HCT116 (cell line): ENCODE data around the gene OR13G1. TPM values are rescaled to one million over a fixed set of nuclear protein-coding genes. Genes with fewer than 3 reads are reported as not detected.

ENCODE experiments used
- ATAC-seq: fragments of 200-7000 bp; cut with Tn5 transposase; 2 replicates; pipeline ENCODE4 v1.9.1; 2020; ENCODE audit warnings: mild to moderate bottlenecking, moderate library complexity
- BruUV-seq: library from RNA; stranded (reverse); fragments of 400-500 nt; replicated peaks from 2 replicates; lab custom pipeline; 2021; lab: Mats Ljungman, UMichigan
- CTCF ChIA-PET: fragments of 300-600 bp; sonication (Branson Sonifier 250); formaldehyde crosslinking; loops from one replicate; lab custom pipeline; 2021; ENCODE audit warnings: antibody characterized with exemption; lab: Charles Lee
- POLR2A ChIA-PET: fragments of 300-600, 350-600 bp; sonication (Branson Sonifier 250); formaldehyde crosslinking; loops from one replicate; lab custom pipeline; 2021; ENCODE audit warnings: antibody characterized with exemption; lab: Charles Lee
- RAD21 ChIA-PET, 2 experiments: fragments of 300-600 bp; sonication (Branson Sonifier 250); formaldehyde crosslinking; loops; one replicate each; lab custom pipeline; 2023; ENCODE audit warnings: low total read pairs in 2 of 2; ENCODE audit not compliant: uncharacterized antibody in 2 of 2, unreplicated experiment in 2 of 2, low non-redundant PET in 1 of 2; lab: Charles Lee
- DNase-seq: peaks from one replicate; pipeline ENCODE4 v3.0.0-alpha.2; 2010; ENCODE audit warnings: low read depth, low spot score
- H2AFZ ChIP-seq: fragments of 200-600 bp; shearing (Covaris generic), sonication (generic); 2 replicates; pipeline ENCODE4 v1.6.1; 2017; ENCODE audit warnings: low read depth, mixed run types, mixed read lengths, antibody characterized with exemption, low read length; ENCODE audit not compliant: poor library complexity, severe bottlenecking
- H3K27ac ChIP-seq: 2 replicates; pipeline ENCODE4 v1.5.1; 2012; ENCODE audit warnings: low read depth, low read length
- H3K27me3 ChIP-seq: fragments of 200-600 bp; sonication (generic); 2 replicates; pipeline ENCODE4 v1.6.1; 2016; ENCODE audit warnings: mixed run types, low read length, mixed read lengths; ENCODE audit not compliant: insufficient read depth
- H3K36me3 ChIP-seq, 2 experiments: fragments of 200-500 bp in 1 of 2; fragments of 200-600 bp in 1 of 2; sonication (Bioruptor generic) in 1 of 2; sonication (generic) in 1 of 2; 2 replicates each; pipeline versions ENCODE4 v1.5.1 to v1.6.1; 2014 to 2016; ENCODE audit warnings: low read length in 2 of 2, inconsistent platforms in 1 of 2, mixed read lengths in 1 of 2, mixed run types in 1 of 2; ENCODE audit not compliant: insufficient read depth in 2 of 2, control insufficient read depth in 1 of 2
- H3K4me1 ChIP-seq, 2 experiments: fragments of 200-600 bp in 1 of 2; sonication (generic) in 1 of 2; 2 replicates each; pipeline versions ENCODE4 v1.5.1 to v1.6.1; 2012 to 2017; ENCODE audit warnings: low read length in 2 of 2, inconsistent platforms in 1 of 2, mild to moderate bottlenecking in 1 of 2, mixed read lengths in 1 of 2, mixed run types in 1 of 2, moderate library complexity in 1 of 2; ENCODE audit not compliant: insufficient read depth in 2 of 2, control insufficient read depth in 1 of 2
- H3K4me2 ChIP-seq: fragments of 200-600 bp; sonication (generic); 2 replicates; pipeline ENCODE4 v1.6.1; 2017; ENCODE audit warnings: mixed run types, low read length, mixed read lengths
- H3K4me3 ChIP-seq, 2 experiments: fragments of 200-600 bp in 1 of 2; sonication (generic) in 1 of 2; replicated peaks in 1 of 2; 2 replicates each; pipeline ENCODE4 v1.5.1; 2011 to 2016; ENCODE audit warnings: low read length in 2 of 2, control low read depth in 1 of 2, low read depth in 1 of 2, mild to moderate bottlenecking in 1 of 2, mixed read lengths in 1 of 2, mixed run types in 1 of 2
- H3K79me2 ChIP-seq: fragments of 200-600 bp; sonication (generic); 2 replicates; pipeline ENCODE4 v1.6.1; 2017; ENCODE audit warnings: mild to moderate bottlenecking, mixed run types, low read length, moderate library complexity, mixed read lengths; ENCODE audit not compliant: insufficient read depth
- H3K9ac ChIP-seq: fragments of 200-600 bp; sonication (generic); 2 replicates; pipeline ENCODE4 v1.6.1; 2016; ENCODE audit warnings: low read length, mixed read lengths
- H3K9me2 ChIP-seq: fragments of 200-600 bp; sonication (generic), shearing (Covaris generic); 2 replicates; pipeline ENCODE4 v1.6.1; 2017; ENCODE audit warnings: mixed run types, mild to moderate bottlenecking, moderate library complexity; ENCODE audit not compliant: insufficient read depth
- H3K9me3 ChIP-seq, 2 experiments: fragments of 200-500 bp in 1 of 2; fragments of 200-600 bp in 1 of 2; sonication (Bioruptor generic) in 1 of 2; sonication (generic) in 1 of 2; 2 replicates each; pipeline ENCODE4 v1.6.1; 2014 to 2017; ENCODE audit warnings: low read length in 2 of 2, mixed read lengths in 2 of 2, inconsistent platforms in 1 of 2, low read depth in 1 of 2, mild to moderate bottlenecking in 1 of 2, mixed run types in 1 of 2, moderate library complexity in 1 of 2; ENCODE audit not compliant: control insufficient read depth in 1 of 2, insufficient read depth in 1 of 2
- H4K20me1 ChIP-seq: fragments of 200-600 bp; sonication (generic), shearing (Covaris generic); 2 replicates; pipeline ENCODE4 v1.6.1; 2017; ENCODE audit warnings: mixed run types, mild to moderate bottlenecking, moderate library complexity; ENCODE audit not compliant: insufficient read depth
- CBX3 ChIP-seq: IDR thresholded peaks from 2 replicates; pipeline ENCODE4 v1.6.1; 2012; ENCODE audit warnings: low read depth
- EGR1 ChIP-seq: IDR thresholded peaks from 2 replicates; pipeline ENCODE4 v1.6.1; 2012; ENCODE audit warnings: low read depth
- EZH2 ChIP-seq: fragments of 200-600 bp; sonication (generic); IDR thresholded peaks from 2 replicates; pipeline ENCODE4 v1.6.1; 2017; ENCODE audit warnings: antibody characterized with exemption, mixed run types
- EZH2phosphoT487 ChIP-seq: fragments of 200-600 bp; IDR thresholded peaks from 2 replicates; pipeline ENCODE4 v1.6.1; 2018; ENCODE audit warnings: antibody characterized with exemption, borderline replicate concordance
- JUND ChIP-seq: IDR thresholded peaks from 2 replicates; pipeline ENCODE4 v1.6.1; 2012
- POLR2A ChIP-seq: IDR thresholded peaks from 2 replicates; pipeline ENCODE4 v1.7.0; 2011; ENCODE audit warnings: borderline replicate concordance; ENCODE audit not compliant: insufficient read depth, insufficient read length; ENCODE audit errors: extremely low read depth
- RAD21 ChIP-seq: IDR thresholded peaks from 2 replicates; pipeline ENCODE4 v1.6.1; 2012; ENCODE audit warnings: low read depth, mild to moderate bottlenecking
- SRF ChIP-seq: IDR thresholded peaks from 2 replicates; pipeline ENCODE4 v1.6.1; 2012; ENCODE audit warnings: low read depth
- YY1 ChIP-seq: IDR thresholded peaks from 2 replicates; pipeline ENCODE4 v1.6.1; 2011; ENCODE audit warnings: low read length, low read depth, moderate library complexity, mild to moderate bottlenecking; ENCODE audit not compliant: insufficient replicate concordance; ENCODE audit errors: extremely low read depth
- ZNF274 ChIP-seq: fragments of 200-500 bp; sonication (Bioruptor generic); IDR thresholded peaks from 2 replicates; pipeline ENCODE4 v1.6.1; 2014; ENCODE audit warnings: mild to moderate bottlenecking, low read depth, low read length, inconsistent platforms
- intact Hi-C: fragments of 100-400 bp; cut with micrococcal nuclease; formaldehyde crosslinking; loops from 2 replicates; pipeline ENCODE4 v1.10.0; 2022
- total RNA-seq: library from RNA; stranded (reverse); gene quantifications from one replicate; pipeline ENCODE4 v1.2.1, GENCODE V29; 2021; ENCODE audit not compliant: unreplicated experiment
- TF ChIP-seq, protein P1 (sequence below): IDR thresholded peaks from 2 replicates; pipeline ENCODE4 v1.6.1; 2012
- TF ChIP-seq, protein P2 (sequence below): IDR thresholded peaks from 2 replicates; pipeline ENCODE4 v1.6.1; 2012
- TF ChIP-seq, protein P3 (sequence below): IDR thresholded peaks from 2 replicates; pipeline ENCODE4 v1.6.1; 2012; ENCODE audit warnings: low read depth

The OR13G1 gene
- total RNA-seq, 1 experiment from 2014 or later: not detected

DNA sequence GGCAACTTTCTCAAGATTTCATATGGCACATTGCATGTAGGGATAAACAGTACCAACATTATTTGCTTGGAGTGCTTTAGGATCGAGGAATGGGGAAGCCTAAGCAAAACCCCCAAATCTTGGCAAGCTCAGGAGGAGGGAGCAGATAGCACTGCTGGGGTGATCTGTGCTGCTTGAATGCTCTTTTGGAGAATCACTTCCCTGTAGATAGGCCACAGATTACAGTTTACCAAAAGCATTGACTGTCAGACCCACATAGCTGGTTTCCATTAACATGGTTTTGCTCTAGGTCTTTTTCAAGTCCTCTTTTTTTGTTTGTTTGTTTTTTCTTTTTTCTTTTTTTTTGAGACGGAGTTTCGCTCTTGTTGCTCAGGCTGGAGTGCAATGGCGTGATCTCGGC is 36.8 kb downstream of the OR13G1 start:
- no TSS peak for BruUV-seq
- POLR2A ChIA-PET: no interaction called here
- intact Hi-C loops: no loop called here

DNA sequence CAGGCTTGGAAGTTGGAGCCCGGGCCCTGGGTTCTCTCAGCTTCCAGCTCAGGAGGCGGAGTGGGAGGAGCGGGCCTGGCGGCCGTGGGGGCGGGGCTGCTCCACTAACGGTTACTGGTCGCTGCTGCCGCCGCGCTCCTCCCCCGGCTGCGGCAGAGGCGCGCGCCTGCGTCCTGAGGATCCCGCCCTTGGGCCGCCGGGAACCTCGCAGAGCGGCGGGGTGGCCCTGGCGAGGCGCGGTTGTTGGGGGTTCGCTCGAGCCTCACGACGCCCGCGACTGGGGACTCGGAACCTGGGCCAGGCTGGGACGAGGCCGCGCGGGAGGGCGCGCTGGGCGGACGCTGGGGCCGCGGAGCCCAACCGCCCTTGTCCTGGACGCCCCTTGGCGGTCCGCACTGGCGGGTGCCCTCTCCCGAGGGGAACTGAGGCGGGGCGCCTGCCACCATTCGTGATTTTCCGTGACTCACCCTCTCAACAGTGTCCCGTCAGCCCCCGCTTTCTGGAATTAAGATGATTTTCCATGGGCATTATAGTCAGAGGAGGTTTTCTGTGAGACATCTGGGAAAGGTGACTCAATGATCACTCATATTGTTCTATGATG is 40.1 kb downstream of the OR13G1 start:
- Histone ChIP-seq H4K20me1 (no peaks in the 10 kb centered on the region), H3K4me1 (no peaks in the 10 kb centered on the region), H3K27me3 (no peaks in the 10 kb centered on the region), H3K4me2 (no peak overlapping the region), H3K9ac (no peak overlapping the region), H3K4me3 (no peak overlapping the region), H3K9me2 (no peaks in the 10 kb centered on the region), H3K27ac (no peak overlapping the region), H3K79me2 (no peaks in the 10 kb centered on the region), H3K36me3 (no peaks in the 10 kb centered on the region), H3K9me3 (peaks cover 0 to 3% of the 10 kb centered on the region in 2 experiments; a peak in 1 of 4 replicates), H2AFZ (no peak overlapping the region)
- ChIA-PET CTCF (no interaction called here), RAD21 (no interaction called here), POLR2A (no interaction called here)
- no TSS peak for BruUV-seq
- DNase-seq (no peak), ATAC-seq (no peak)
- intact Hi-C loops: no loop called here
- TF ChIP-seq EZH2phosphoT487 (no peak), EZH2 (no peak), ZNF274 (no peak), EGR1 (no peak), SRF (no peak), RAD21 (no peak), YY1 (no peak), POLR2A (no peak), JUND (no peak)
- TF ChIP-seq, protein P1, sequence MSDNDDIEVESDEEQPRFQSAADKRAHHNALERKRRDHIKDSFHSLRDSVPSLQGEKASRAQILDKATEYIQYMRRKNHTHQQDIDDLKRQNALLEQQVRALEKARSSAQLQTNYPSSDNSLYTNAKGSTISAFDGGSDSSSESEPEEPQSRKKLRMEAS: no peak
- TF ChIP-seq, protein P2, sequence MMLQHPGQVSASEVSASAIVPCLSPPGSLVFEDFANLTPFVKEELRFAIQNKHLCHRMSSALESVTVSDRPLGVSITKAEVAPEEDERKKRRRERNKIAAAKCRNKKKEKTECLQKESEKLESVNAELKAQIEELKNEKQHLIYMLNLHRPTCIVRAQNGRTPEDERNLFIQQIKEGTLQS: no peak

More for the DNA sequence above, 36.8 kb downstream of the OR13G1 start:
- Histone ChIP-seq H3K36me3 (no peaks in the 10 kb centered on the region), H3K9ac (no peak overlapping the region), H3K4me1 (no peaks in the 10 kb centered on the region), H3K4me2 (no peak overlapping the region), H3K79me2 (no peaks in the 10 kb centered on the region), H3K4me3 (no peak overlapping the region), H3K9me3 (no peaks in the 10 kb centered on the region), H3K27ac (no peak overlapping the region), H4K20me1 (no peaks in the 10 kb centered on the region), H3K27me3 (no peaks in the 10 kb centered on the region), H2AFZ (no peak overlapping the region), H3K9me2 (no peaks in the 10 kb centered on the region)
- ChIA-PET RAD21 (no interaction called here), CTCF (no interaction called here)
- ATAC-seq (no peak), DNase-seq (no peak)
- TF ChIP-seq, protein P3, sequence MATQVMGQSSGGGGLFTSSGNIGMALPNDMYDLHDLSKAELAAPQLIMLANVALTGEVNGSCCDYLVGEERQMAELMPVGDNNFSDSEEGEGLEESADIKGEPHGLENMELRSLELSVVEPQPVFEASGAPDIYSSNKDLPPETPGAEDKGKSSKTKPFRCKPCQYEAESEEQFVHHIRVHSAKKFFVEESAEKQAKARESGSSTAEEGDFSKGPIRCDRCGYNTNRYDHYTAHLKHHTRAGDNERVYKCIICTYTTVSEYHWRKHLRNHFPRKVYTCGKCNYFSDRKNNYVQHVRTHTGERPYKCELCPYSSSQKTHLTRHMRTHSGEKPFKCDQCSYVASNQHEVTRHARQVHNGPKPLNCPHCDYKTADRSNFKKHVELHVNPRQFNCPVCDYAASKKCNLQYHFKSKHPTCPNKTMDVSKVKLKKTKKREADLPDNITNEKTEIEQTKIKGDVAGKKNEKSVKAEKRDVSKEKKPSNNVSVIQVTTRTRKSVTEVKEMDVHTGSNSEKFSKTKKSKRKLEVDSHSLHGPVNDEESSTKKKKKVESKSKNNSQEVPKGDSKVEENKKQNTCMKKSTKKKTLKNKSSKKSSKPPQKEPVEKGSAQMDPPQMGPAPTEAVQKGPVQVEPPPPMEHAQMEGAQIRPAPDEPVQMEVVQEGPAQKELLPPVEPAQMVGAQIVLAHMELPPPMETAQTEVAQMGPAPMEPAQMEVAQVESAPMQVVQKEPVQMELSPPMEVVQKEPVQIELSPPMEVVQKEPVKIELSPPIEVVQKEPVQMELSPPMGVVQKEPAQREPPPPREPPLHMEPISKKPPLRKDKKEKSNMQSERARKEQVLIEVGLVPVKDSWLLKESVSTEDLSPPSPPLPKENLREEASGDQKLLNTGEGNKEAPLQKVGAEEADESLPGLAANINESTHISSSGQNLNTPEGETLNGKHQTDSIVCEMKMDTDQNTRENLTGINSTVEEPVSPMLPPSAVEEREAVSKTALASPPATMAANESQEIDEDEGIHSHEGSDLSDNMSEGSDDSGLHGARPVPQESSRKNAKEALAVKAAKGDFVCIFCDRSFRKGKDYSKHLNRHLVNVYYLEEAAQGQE: no peak
- no peak for TF ChIP-seq CBX3
